Epithelial cell of prostate (primary cell): ENCODE data around the gene CCL26.
A peak's percentile ranks its signal among the peaks of the same experiment; 100 is the strongest.
"Not testable (repeated sequence)": the region's sequence is repeated elsewhere in the genome, so short reads cannot be mapped to it uniquely, and the experiment has no call there.

ENCODE experiments used
- DNase-seq: peaks from one replicate; pipeline ENCODE4 v3.0.0-alpha.2; 2011; ENCODE audit warnings: low read depth, low spot score
- H3K27ac ChIP-seq: fragments of 450-650 bp; 2 replicates; pipeline ENCODE4 v1.5.1; 2017; ENCODE audit warnings: mild to moderate bottlenecking

Gene CCL26

GRCh38 chr7:75739796-75740672, 32.0 kb downstream of the CCL26 start:
- H3K27ac ChIP-seq, result no peak overlapping the region
- no peak for DNase-seq

GRCh38 chr7:75738975-75739795, 32.8 kb downstream of the CCL26 start:
- H3K27ac ChIP-seq, result no peak overlapping the region
- DNase-seq, result peak; percentile 88

GRCh38 chr7:75738604-75738974, 33.4 kb downstream of the CCL26 start, which contains the start of gene HIP1:
TSS of gene HIP1 (minus strand) at chr7:75738941. CDS start at chr7:75738920, 21 bp downstream.
- no peak within 1 kb of the TSS for H3K27ac ChIP-seq
- DNase-seq, result no peak

GRCh38 chr7:75737856-75738603, 34.0 kb downstream of the CCL26 start:
- no peak for DNase-seq
- H3K27ac ChIP-seq, result no peak overlapping the region

GRCh38 chr7:75735581-75736350, 36.2 kb downstream of the CCL26 start:
- DNase-seq, result no peak

GRCh38 chr7:75734586-75735458, 37.2 kb downstream of the CCL26 start:
- H3K27ac ChIP-seq, result no peak overlapping the region
- DNase-seq, result no peak

More at GRCh38 chr7:75735581-75736350, 36.2 kb downstream of the CCL26 start:
- H3K27ac ChIP-seq, result no peak overlapping the region

GRCh38 chr7:75732764-75733630, 39.0 kb downstream of the CCL26 start:
- no peak for DNase-seq
- no peak overlapping the region for H3K27ac ChIP-seq

GRCh38 chr7:75732016-75732521, 39.9 kb downstream of the CCL26 start:
- no peak overlapping the region for H3K27ac ChIP-seq
- no peak for DNase-seq

- peak overlapping the region; percentile 74 for H3K27ac ChIP-seq
- DNase-seq, result no peak
Observed at GRCh38 chr7:75729851-75730274, 42.1 kb downstream of the CCL26 start.

- peak; percentile 45 for DNase-seq
- H3K27ac ChIP-seq, result peak overlapping the region; percentile 74
Observed at GRCh38 chr7:75727881-75728593, 44.0 kb downstream of the CCL26 start.

GRCh38 chr7:75727351-75727750, 44.7 kb downstream of the CCL26 start:
- DNase-seq, result not testable (repeated sequence)

GRCh38 chr7:75725306-75725705, 46.7 kb downstream of the CCL26 start:
- no peak for DNase-seq

More at GRCh38 chr7:75727351-75727750, 44.7 kb downstream of the CCL26 start:
- peak overlapping the region; percentile 74 for H3K27ac ChIP-seq

GRCh38 chr7:75723444-75723843, 48.6 kb downstream of the CCL26 start:
- H3K27ac ChIP-seq, result no peak overlapping the region
- DNase-seq, result no peak

More at GRCh38 chr7:75725306-75725705, 46.7 kb downstream of the CCL26 start:
- no peak overlapping the region for H3K27ac ChIP-seq

GRCh38 chr7:75722373-75722772, 49.6 kb downstream of the CCL26 start:
- no peak overlapping the region for H3K27ac ChIP-seq
- no peak for DNase-seq

GRCh38 chr7:75721922-75722321, 50.1 kb downstream of the CCL26 start:
- not testable (repeated sequence) for H3K27ac ChIP-seq, DNase-seq

- no peak overlapping the region for H3K27ac ChIP-seq
- no peak for DNase-seq
Observed at GRCh38 chr7:75721426-75721825, 50.6 kb downstream of the CCL26 start.

- DNase-seq, result no peak
- H3K27ac ChIP-seq, result no peak overlapping the region
Observed at GRCh38 chr7:75719626-75720025, 52.4 kb downstream of the CCL26 start.
